BE2C (cell line): ENCODE measurements around the gene TSPAN14.

ENCODE experiments used
- DNase-seq: peaks from one replicate; pipeline ENCODE4 v3.0.0-alpha.2; 2020
- H3K27me3 ChIP-seq: fragments of 250-450 bp; sonication (Bioruptor Pico); 2 replicates; pipeline ENCODE4 v1.5.1; 2020; ENCODE audit warnings: mild to moderate bottlenecking
- H3K36me3 ChIP-seq: fragments of 250-450 bp; sonication (Bioruptor Pico); 2 replicates; pipeline ENCODE4 v1.5.1; 2020; ENCODE audit warnings: mild to moderate bottlenecking
- H3K4me1 ChIP-seq: fragments of 250-450 bp; sonication (Bioruptor Pico); 2 replicates; pipeline ENCODE4 v1.5.1; 2020
- H3K4me3 ChIP-seq: 2 replicates; pipeline ENCODE4 v1.5.1; 2011; ENCODE audit warnings: low read depth, low read length
- H3K9me3 ChIP-seq: fragments of 250-450 bp; sonication (Bioruptor Pico); 2 replicates; pipeline ENCODE4 v1.5.1; 2020
- CTCF ChIP-seq: IDR thresholded peaks from 2 replicates; pipeline ENCODE4 v1.5.1; 2012; ENCODE audit warnings: mild to moderate bottlenecking, low read depth, low read length

TSPAN14 gene

DNA sequence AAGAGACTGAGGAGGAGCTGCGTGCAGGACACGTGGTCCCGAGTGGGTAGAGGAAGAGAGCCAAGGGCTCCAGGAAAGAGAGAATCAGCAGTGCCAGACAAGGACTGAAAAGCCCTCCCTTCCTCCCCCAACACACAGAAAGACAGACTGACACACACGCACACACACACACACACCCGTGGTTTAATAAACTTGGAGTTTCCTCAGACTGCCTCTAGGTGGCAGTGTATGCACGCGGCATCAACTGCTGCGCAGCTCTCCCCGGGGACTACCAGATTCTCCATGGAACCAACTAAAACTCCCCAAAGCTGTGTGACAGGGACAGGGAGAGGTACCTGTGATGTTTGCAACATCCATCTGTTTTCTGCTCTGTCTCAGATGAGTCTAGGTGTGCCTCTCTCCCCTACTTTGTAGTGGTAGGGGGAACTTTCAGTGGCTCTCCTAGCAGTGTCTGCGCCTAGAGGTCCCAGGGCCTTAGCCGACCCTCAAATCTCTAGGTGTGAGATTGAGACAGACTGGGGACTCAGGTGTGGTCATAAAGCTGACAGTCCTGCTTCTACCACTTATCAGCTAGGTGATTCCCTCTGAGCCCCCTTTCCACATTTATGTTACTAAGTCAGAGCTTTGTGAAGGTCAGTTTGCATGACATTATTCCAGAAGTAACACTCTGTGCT lies 9.3 kb upstream of the TSPAN14 start:
- TF ChIP-seq CTCF = peak; percentile 92
- Histone ChIP-seq H3K4me3 (no peak overlapping the region), H3K27me3 (no peaks in the 10 kb centered on the region), H3K36me3 (no peaks in the 10 kb centered on the region), H3K9me3 (no peaks in the 10 kb centered on the region), H3K4me1 (peaks cover 12% of the 10 kb centered on the region)
- DNase-seq = peak; percentile 70

DNA sequence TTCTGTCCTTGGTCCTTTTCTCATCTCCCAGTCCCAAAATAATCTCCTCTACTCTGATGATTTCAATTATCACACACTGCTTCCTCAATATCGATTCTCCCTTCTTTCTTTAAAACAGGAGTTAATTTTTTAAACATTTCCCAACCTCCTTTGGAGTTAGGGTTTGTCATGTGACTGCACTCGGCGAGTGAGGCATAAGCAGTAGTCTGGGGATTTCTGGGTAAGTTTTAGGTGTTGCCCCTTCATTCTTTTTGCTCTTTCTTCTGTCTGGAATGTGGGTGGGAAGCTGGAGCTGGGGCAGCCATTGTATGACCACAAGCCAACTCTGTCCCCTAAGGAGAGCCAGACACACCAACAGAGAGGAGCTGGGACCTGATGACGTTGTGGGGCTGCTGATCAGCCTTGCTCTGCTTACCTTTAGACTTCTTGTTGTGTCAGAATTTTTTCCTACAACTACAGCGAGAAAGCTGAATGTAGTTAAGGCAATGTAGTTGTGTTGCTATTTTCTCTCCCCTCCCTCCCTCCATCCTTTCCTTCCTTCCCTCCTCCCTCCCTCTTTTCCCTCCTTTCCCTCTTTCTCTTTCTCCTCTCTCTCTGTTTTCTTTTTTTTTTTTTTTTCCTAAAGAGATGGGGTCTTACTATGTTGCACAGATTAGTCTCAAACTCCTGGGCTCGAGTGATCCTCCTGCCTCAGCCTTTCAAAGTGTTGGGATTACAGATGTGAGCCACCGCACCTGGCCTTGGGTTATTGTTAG lies 6.5 kb upstream of the TSPAN14 start:
- TF ChIP-seq CTCF = no peak
- H3K36me3 ChIP-seq = no peaks in the 10 kb centered on the region
- H3K4me1 ChIP-seq = peaks cover 11% of the 10 kb centered on the region
- H3K4me3 ChIP-seq = no peak overlapping the region
- H3K27me3 ChIP-seq = no peaks in the 10 kb centered on the region
- H3K9me3 ChIP-seq = no peaks in the 10 kb centered on the region
- DNase-seq = no peak

DNA sequence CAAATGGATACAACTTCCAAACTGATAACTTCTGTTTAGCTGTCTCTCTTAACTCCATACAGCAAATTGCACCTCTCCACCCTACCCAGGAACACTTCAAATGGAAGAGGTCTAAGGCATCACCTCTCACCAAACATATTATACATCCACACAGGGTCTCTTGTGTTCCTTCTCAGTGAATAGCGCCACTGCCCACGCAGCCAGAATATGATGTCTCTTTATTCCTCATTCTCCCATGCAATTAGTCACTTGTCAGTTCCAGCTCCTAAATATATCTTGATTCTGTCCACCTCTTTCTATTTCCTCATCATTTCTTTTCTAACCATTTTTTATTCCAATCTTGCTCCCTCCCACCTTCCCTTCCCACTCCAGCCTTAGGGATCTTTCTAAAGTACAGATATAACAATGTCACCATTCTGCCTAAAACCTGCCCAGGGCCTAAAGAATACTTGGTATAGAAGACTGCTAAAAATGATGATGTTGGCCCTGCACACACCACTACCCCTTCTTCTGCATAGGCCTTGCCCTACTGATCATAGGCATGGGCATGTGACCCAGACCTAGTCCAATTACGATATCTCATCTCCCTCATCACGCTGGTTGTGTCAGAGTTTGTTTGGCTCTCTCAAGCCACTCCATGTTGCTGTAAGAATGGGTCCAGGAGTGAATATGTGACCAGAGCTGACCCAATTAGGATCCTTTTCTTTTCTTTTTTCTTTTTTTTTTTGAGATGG lies 5.7 kb upstream of the TSPAN14 start:
- TF ChIP-seq CTCF = no peak
- no peak for DNase-seq

GRCh38 chr10:80449520-80449919 lies 4.6 kb upstream of the TSPAN14 start:
- H3K27me3 ChIP-seq = no peaks in the 10 kb centered on the region
- no peak overlapping the region for H3K4me3 ChIP-seq
- TF ChIP-seq CTCF = no peak
- DNase-seq = no peak
- H3K36me3 ChIP-seq = no peaks in the 10 kb centered on the region
- no peaks in the 10 kb centered on the region for H3K9me3 ChIP-seq
- H3K4me1 ChIP-seq = no peaks in the 10 kb centered on the region; the same call in 1 of the 2 replicates

More for the DNA sequence above, 5.7 kb upstream of the TSPAN14 start:
- Histone ChIP-seq H3K27me3 (no peaks in the 10 kb centered on the region), H3K9me3 (no peaks in the 10 kb centered on the region), H3K4me1 (peaks cover 5% of the 10 kb centered on the region), H3K4me3 (no peak overlapping the region), H3K36me3 (no peaks in the 10 kb centered on the region)

GRCh38 chr10:80451132-80451531 lies 3.0 kb upstream of the TSPAN14 start:
- no peak for TF ChIP-seq CTCF
- Histone ChIP-seq H3K36me3 (no peaks in the 10 kb centered on the region), H3K9me3 (no peaks in the 10 kb centered on the region), H3K4me1 (no peaks in the 10 kb centered on the region; the same call in 1 of the 2 replicates), H3K27me3 (no peaks in the 10 kb centered on the region), H3K4me3 (no peak overlapping the region)
- DNase-seq = no peak
